Smooth muscle cell (in vitro differentiated cells): ENCODE results near the gene SLFN12. TPM values are rescaled to one million over a fixed set of nuclear protein-coding genes. Genes with fewer than 3 reads are reported as not detected.
A peak's percentile ranks its signal among the peaks of the same experiment; 100 is the strongest.

ENCODE experiments used
- DNase-seq: peaks from one replicate; lab custom pipeline; 2025; ENCODE audit not compliant: unreplicated experiment; lab: John Stamatoyannopoulos, UW
- H2AFZ ChIP-seq: fragments of 200-600 bp; sonication (generic); 2 replicates; pipeline ENCODE4 v1.6.0; 2016; ENCODE audit warnings: antibody characterized with exemption, low read depth, mild to moderate bottlenecking
- H3F3A ChIP-seq: fragments of 200-600 bp; sonication (generic); 2 replicates; pipeline ENCODE4 v1.6.0; 2017; ENCODE audit warnings: antibody characterized with exemption, low read depth
- H3K27ac ChIP-seq: fragments of 200-600 bp; sonication (generic); 2 replicates; pipeline ENCODE4 v1.5.1; 2016; ENCODE audit warnings: low read depth, mild to moderate bottlenecking
- H3K27me3 ChIP-seq: fragments of 200-600 bp; sonication (generic); 2 replicates; pipeline ENCODE4 v1.6.1; 2016; ENCODE audit warnings: low read depth, mild to moderate bottlenecking
- H3K36me3 ChIP-seq: fragments of 200-600 bp; sonication (generic); 2 replicates; pipeline ENCODE4 v1.5.1; 2016; ENCODE audit warnings: low read depth
- H3K4me1 ChIP-seq: fragments of 200-600 bp; sonication (generic); 2 replicates; pipeline ENCODE4 v1.5.1; 2016; ENCODE audit warnings: low read depth
- H3K4me2 ChIP-seq: fragments of 200-600 bp; sonication (generic); 2 replicates; pipeline ENCODE4 v1.6.0; 2016; ENCODE audit warnings: mild to moderate bottlenecking
- H3K4me3 ChIP-seq: fragments of 200-600 bp; sonication (generic); 2 replicates; pipeline ENCODE4 v1.5.1; 2016; ENCODE audit warnings: mild to moderate bottlenecking
- H3K79me2 ChIP-seq: fragments of 200-600 bp; sonication (generic); 2 replicates; pipeline ENCODE4 v1.6.0; 2016; ENCODE audit warnings: low read depth, mild to moderate bottlenecking
- H3K9ac ChIP-seq: fragments of 200-600 bp; sonication (generic); 2 replicates; pipeline ENCODE4 v1.6.0; 2016; ENCODE audit warnings: low read depth
- H3K9me3 ChIP-seq: fragments of 200-600 bp; sonication (generic); replicated peaks from 2 replicates; pipeline ENCODE4 v1.5.1; 2016; ENCODE audit warnings: low read depth
- H4K20me1 ChIP-seq: fragments of 200-600 bp; sonication (generic); 2 replicates; pipeline ENCODE4 v1.6.0; 2016; ENCODE audit warnings: low read depth
- WGBS: methylation state at CpG from one replicate; pipeline ENCODE4 v1.1.7; 2016; ENCODE audit warnings: low lambda C conversion rate; 5-methylcytosine and 5-hydroxymethylcytosine counted together
- polyA plus RNA-seq: library from polyadenylated mRNA; unstranded; fragments of >200 nt; fragmentation: Nextera tagmentation; extraction: Ambion mirVana; gene quantifications from 2 replicates; pipeline ENCODE4 v1.2.1, GENCODE V29; 2016
- total RNA-seq: library from RNA; depleted of rRNA; stranded (reverse); fragments of >200 nt; gene quantifications from 2 replicates; pipeline ENCODE4 v1.2.3, GENCODE V29; 2014
- TF ChIP-seq, protein P1 (sequence below): fragments of 200-600 bp; sonication (generic); IDR thresholded peaks from 2 replicates; pipeline ENCODE4 v1.5.1; 2017; ENCODE audit warnings: borderline replicate concordance, mild to moderate bottlenecking, antibody characterized with exemption; ENCODE audit not compliant: insufficient read depth, poor library complexity, severe bottlenecking

Gene SLFN12
- total and polyA plus RNA-seq, 2 experiments from 2014 or later, result 2.8 to 14.3 TPM

DNA sequence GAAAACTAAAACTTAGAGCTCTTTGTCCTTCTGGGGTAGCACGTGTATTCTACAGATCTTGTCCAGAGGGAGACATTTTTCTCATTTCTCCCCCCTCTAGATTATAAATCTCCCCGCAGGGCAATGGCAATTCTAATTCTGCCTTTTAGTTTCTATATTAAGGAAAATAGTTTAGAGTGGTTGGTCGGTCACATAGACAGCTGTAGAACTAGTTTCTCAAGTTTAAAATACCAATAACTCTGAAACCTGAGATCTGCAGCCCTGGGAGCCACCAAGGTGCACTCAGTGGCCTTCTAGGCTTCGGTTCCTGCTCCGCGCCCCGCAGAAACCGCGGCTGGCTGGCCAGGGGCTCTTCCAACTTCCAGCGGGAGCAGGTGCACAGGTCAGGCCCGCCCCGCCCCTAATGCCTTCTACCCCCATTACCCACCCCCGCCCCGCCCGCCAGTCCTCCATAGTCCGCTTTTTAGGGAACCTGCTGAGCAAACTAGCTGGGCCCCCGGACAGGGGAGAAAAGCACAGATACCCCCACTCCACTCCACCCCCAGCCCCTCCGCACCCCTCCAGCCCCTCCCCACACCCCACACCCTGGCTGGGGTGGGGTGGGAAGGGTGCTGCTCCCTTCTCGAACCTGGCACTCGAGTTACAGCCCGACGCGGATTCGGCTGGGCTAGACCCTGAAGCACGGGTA, 59.3 kb downstream of the SLFN12 start:
- H3K27me3 ChIP-seq, result peaks cover 80% of the 10 kb centered on the region
- TF ChIP-seq, protein P1, sequence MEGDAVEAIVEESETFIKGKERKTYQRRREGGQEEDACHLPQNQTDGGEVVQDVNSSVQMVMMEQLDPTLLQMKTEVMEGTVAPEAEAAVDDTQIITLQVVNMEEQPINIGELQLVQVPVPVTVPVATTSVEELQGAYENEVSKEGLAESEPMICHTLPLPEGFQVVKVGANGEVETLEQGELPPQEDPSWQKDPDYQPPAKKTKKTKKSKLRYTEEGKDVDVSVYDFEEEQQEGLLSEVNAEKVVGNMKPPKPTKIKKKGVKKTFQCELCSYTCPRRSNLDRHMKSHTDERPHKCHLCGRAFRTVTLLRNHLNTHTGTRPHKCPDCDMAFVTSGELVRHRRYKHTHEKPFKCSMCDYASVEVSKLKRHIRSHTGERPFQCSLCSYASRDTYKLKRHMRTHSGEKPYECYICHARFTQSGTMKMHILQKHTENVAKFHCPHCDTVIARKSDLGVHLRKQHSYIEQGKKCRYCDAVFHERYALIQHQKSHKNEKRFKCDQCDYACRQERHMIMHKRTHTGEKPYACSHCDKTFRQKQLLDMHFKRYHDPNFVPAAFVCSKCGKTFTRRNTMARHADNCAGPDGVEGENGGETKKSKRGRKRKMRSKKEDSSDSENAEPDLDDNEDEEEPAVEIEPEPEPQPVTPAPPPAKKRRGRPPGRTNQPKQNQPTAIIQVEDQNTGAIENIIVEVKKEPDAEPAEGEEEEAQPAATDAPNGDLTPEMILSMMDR, result no peak
- H4K20me1 ChIP-seq, result no peaks in the 10 kb centered on the region
- no peak overlapping the region for H3K9ac ChIP-seq
- 13% methylated on average over 11 of the region's 25 CpGs for WGBS
- peak overlapping the region; percentile 59 for H3K4me3 ChIP-seq
- no peaks in the 10 kb centered on the region for H3K79me2 ChIP-seq
- H3K4me1 ChIP-seq, result peaks cover 5% of the 10 kb centered on the region
- peaks cover 5% of the 10 kb centered on the region for H3K9me3 ChIP-seq
- no peak overlapping the region for H2AFZ ChIP-seq
- H3K36me3 ChIP-seq, result no peaks in the 10 kb centered on the region
- no peak for DNase-seq
- peak overlapping the region; percentile 95 for H3K4me2 ChIP-seq
- H3F3A ChIP-seq, result no peaks in the 10 kb centered on the region
- no peak overlapping the region for H3K27ac ChIP-seq

DNA sequence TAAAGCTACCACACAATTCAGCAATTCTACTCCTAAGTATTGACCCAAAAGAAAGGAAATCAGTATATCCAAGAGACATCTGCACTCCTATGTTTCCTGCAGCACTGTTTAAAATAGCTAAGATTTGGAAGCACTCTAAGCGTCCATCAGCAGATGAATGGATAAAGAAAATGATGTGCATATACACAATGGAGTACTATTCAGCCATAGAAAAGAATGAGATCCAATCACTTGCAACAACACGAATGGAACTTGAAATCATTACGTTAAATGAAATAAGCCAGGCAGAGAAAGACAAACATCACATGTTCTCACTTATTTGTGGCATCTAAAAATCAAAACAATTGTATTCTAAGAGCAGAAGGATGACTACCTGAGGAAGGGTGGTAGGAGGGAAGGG, 60.4 kb downstream of the SLFN12 start:
- no peaks in the 10 kb centered on the region for H4K20me1 ChIP-seq
- no peaks in the 10 kb centered on the region for H3F3A ChIP-seq
- no peak overlapping the region for H3K4me3 ChIP-seq
- H3K4me2 ChIP-seq, result no peak overlapping the region
- no peak for DNase-seq
- H2AFZ ChIP-seq, result no peak overlapping the region
- H3K36me3 ChIP-seq, result no peaks in the 10 kb centered on the region
- H3K9ac ChIP-seq, result no peak overlapping the region
- 65% methylated on average over 3 of the region's 3 CpGs for WGBS
- H3K79me2 ChIP-seq, result no peaks in the 10 kb centered on the region
- H3K9me3 ChIP-seq, result peaks cover 5% of the 10 kb centered on the region
- peaks cover 83% of the 10 kb centered on the region for H3K27me3 ChIP-seq
- TF ChIP-seq, protein P1, result no peak
- H3K4me1 ChIP-seq, result peaks cover 5% of the 10 kb centered on the region
- H3K27ac ChIP-seq, result no peak overlapping the region

DNA sequence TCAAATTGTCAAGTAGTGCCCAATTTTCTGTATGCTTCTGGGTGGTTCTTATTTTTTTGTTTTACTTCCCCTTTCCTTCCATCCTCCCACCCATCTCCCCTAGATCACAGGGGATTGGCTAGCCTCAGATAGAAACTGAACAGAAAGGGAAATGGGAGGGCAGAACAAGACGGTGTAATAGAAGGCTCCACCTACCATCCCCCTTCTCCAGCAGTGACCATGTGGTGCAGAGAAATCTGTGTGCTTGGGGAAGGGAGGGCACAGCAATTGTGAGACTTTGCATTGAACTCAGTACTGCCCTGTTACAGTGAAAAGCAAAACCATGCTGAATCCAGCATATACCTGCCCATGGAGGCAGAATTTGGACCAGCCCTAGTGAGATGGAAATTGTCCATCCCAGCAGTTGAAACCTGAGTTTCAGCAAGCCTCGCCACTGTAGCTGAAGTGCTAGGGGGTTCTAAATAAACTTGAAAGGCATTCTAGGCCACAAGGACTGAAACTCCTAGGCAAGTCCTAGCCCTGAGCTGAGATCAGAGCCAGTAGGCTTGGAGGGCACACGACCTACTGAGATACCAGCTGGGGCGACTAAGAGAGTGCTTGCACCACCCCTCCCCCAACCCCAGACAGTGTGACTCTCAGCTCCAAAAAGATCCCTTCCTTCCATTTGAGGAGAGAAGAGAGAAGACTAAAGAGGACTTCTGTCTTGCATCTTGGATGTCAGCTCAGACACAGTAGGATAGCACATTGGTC, 64.0 kb downstream of the SLFN12 start:
- WGBS, result 77% methylated on average over 4 of the region's 4 CpGs
- Histone ChIP-seq H3K27ac (no peak overlapping the region), H3K4me2 (no peak overlapping the region), H3K79me2 (no peaks in the 10 kb centered on the region), H3K9ac (no peak overlapping the region), H2AFZ (no peak overlapping the region), H4K20me1 (no peaks in the 10 kb centered on the region), H3K4me1 (no peaks in the 10 kb centered on the region), H3F3A (no peaks in the 10 kb centered on the region), H3K4me3 (no peak overlapping the region), H3K27me3 (peaks cover 74% of the 10 kb centered on the region), H3K9me3 (peaks cover 5% of the 10 kb centered on the region), H3K36me3 (no peaks in the 10 kb centered on the region)
- TF ChIP-seq, protein P1, result no peak
- no peak for DNase-seq

DNA sequence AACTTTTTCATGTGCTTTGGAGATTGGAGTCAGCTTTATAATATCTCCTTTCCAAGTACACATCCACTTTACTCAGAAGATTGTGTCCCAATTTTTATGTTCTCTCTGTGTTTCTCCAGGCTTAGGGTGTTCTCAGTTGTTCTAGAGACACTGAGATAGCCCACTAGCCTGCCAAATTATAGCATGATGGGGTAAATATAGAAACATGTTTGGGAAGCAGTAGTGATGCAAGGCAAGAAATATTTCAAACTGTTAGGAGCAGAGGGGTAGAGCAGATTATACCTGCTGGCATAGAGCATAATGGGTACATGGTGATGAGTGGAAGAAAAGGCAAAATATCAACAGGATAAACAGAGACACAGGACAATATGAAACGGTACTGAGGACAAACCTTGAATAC, 71.3 kb downstream of the SLFN12 start:
- no peak overlapping the region for H3K27ac ChIP-seq
- no peaks in the 10 kb centered on the region for H3F3A ChIP-seq
- no peaks in the 10 kb centered on the region for H3K36me3 ChIP-seq
- no peak overlapping the region for H2AFZ ChIP-seq
- H3K4me1 ChIP-seq, result no peaks in the 10 kb centered on the region
- H3K4me3 ChIP-seq, result no peak overlapping the region
- no peak overlapping the region for H3K9ac ChIP-seq
- TF ChIP-seq, protein P1, result no peak
- 67% methylated on average over 1 of the region's 1 CpG for WGBS
- no peak overlapping the region for H3K4me2 ChIP-seq
- H3K27me3 ChIP-seq, result peaks cover 53% of the 10 kb centered on the region
- H3K9me3 ChIP-seq, result no peaks in the 10 kb centered on the region
- no peak for DNase-seq
- H3K79me2 ChIP-seq, result no peaks in the 10 kb centered on the region
- H4K20me1 ChIP-seq, result no peaks in the 10 kb centered on the region
